Measurements from ENCODE around the gene ABHD8.
A peak's percentile ranks its signal among the peaks of the same experiment; 100 is the strongest.
"Not testable (repeated sequence)": the region's sequence is repeated elsewhere in the genome, so short reads cannot be mapped to it uniquely, and the experiment has no call there.

Gene ABHD8

DNA sequence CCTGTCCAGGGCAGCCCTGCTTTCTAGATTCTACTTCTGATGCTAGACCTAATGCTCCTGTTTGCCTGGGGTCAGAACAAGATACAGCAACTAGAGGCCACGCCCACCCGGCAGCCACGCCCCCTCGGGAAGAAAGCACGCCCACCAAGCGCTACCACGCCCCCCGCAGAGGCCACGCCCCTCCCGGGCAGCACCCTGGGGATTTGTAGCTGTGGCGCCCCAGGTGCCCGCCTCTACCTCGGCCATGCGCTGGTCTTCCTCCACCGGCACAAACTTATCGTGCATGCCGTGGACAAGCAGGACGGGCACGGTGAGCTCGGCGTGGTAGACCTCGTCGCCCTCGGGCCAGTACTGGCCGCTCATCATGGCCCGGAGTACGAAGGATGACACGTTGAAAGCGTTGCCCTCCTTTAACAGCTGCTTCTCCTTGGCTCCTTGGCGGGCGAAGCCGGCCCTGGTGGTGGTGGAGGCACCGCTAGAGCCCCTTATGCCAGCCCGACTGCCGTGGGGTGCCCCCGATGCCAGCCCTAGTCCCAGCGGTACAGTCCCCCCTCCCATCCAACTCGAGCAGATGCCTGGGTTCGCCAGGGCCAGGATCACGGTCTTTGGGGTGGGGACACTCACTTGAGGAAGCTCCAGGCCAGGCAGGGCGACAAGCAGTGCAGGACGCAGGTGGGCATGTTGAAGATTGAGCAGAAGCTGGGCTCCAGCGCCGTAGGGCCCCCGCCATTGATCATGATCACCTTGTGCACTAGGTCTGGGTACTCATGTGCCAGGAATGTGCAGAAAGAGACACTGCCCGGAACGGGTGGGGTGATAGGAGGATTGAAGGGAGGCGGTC is 9.0 kb downstream of the ABHD8 start:
- no peak for DNase-seq

DNA sequence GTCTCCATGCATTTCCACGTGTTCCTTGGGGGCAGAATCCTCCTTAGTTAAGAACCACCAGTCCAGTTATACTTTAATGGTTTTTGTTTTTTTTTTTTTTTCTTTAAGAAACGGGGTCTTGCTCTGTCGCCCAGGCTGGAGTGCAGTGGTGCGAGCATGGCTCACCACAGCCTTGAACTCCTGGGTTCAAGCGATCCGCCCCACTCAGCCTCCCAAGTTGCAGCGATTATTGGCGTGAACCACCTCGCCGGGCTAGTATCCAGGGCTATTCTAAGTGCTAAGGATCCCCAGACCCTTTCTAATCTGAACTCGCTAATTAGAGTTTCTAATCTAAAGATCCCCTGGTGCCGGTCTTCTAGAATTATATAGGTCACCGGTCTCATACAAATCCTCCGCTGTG is 9.6 kb downstream of the ABHD8 start:
- DNase-seq, result no peak

DNA sequence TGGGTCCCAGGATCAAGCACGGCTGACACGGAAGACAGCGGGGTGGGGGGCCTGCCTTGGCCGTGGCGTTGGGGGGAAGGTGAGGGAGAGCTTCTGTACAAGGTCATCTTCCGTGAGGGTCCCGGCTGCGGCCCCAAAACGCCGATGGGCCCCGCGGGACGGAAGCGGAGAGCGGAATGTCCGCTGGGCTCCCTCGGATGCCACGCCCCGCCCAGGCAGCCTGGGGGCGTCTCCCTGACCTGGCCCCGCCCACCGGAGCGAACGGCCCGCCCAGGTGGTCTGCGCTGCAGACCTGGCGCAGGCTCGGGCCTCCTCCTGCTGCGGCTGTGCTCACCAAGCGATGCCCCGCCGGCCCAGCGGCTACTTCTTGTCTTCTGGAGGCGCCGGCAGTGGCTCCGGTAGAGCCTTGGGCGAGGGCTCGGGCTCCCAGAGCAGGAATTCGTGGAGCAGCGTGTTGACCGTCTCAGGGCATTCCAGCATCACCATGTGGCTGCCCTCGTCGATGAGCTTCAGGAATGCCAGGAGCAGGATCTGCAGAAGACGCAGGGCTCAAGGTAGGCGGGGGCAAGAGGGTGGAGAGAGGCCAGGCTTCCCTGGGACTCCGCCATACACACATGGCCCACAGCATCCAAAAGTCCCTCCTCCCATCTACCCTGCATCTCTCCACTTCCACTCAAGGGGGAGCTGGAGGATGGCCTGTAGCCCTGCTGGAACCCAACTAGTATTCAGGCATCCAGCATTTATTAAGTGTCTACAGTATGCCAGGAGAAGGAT is 10.7 kb downstream of the ABHD8 start:
- no peak for DNase-seq

DNA sequence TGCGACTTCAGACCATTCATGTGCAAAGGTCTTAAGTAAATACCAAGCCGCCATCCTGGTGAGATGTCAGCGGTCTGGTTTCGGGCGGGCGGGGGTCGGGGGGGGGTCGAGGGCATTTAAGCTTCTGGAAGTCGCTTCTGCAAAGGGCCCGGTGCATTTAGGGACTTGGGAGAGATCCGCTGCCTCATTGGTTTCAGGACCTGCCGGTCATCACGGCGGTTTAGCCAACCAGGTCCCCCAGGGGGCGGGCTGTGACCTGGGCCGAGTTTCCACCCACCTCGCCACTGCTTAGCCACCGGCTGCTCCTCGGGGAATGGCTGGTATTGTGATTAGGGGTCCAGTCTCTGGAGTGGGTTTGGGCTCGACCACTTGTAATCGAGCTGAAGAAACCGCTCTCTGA is 13.7 kb downstream of the ABHD8 start:
- no peak for DNase-seq

DNA sequence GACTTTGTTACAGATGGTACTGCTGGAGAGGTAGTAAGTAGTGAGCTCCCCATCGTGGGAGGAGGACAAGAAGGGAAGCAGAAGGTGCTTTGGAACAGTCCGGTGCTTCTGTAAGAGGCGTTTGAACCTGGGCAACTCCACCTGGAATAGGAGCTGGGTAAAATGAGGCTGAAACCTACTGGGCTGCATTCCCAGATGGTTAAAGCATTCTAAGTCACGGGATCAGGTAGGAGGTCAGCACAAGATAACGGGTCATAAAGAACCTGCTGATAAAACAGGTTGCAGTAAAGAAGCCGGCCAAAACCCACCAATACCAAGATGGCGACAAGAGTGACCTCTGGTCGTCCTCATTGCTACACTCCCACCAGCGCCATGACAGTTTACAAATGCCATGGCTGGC is 16.5 kb downstream of the ABHD8 start:
- DNase-seq, result no peak

DNA sequence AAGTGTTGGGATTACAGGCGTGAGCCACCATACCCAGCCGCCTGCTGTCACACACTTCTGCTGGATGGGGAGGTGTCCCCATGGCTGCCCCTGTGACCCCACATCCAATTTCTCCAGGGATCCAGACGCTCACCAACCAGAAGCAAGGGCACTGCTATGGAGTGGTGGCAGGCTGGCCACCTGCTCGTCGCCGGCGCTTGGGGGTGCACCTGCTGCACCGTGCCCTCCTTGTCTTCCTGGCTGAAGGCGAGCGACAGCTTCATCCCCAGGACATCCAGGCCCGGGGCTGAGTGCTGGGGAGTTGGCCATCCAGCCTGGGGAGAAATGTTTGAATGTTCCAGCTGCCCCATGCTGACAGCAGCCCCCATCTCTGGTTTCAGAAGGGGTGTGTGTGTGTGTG is 17.0 kb downstream of the ABHD8 start:
- DNase-seq, result no peak

DNA sequence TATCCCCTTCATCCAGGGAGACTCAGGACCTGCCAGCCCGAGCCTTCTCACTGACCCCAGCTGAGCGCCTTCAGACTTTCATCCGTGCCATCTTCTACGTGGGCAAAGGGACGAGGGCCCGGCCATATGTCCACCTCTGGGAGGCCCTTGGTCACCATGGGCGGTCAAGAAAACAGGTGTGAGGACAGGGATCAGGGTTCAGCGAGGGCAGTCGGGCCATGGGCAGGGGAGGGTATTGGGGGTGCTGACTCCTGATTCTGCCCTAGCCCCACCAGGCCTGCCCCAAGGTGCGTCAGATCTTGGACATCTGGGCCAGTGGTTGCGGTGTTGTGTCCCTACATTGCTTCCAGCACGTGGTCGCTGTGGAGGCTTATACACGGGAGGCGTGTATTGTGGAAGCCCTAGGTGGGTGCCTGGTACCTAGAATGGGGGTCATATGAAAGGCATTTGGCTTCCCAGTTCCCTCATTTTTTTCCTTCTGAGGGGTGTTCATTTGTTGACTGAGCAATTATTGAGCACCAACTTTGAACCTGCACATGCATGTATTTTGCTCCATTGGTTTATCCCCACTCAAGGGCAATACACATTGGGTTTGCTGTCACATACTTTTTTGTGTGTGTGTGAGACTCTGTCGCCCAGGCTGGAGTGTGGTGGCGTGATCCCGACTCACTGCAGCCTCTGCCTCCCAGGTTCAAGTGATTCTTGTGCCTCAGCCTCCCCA is 17.6 kb downstream of the ABHD8 start:
- no peak for DNase-seq

DNA sequence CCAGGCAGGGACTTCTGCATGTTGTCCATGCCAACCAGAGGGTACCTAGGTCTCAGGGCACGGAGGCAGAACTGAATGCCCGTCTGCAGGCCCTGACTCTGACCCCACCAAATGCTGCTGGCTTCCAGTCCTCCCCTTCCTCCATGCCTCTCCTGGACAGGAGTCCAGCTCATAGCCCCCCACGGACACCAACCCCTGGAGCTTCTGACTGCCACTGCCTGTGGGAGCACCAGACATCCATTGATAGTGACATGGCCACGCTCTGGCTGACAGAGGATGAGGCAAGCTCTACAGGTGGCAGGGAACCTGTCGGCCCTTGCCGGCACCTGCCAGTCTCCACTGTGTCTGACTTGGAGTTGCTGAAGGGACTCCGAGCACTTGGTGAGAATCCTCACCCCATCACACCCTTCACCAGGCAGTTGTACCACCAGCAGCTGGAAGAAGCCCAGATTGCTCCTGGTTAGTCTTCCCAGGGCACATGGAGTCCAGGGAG is 19.7 kb downstream of the ABHD8 start:
- DNase-seq, result no peak

DNA sequence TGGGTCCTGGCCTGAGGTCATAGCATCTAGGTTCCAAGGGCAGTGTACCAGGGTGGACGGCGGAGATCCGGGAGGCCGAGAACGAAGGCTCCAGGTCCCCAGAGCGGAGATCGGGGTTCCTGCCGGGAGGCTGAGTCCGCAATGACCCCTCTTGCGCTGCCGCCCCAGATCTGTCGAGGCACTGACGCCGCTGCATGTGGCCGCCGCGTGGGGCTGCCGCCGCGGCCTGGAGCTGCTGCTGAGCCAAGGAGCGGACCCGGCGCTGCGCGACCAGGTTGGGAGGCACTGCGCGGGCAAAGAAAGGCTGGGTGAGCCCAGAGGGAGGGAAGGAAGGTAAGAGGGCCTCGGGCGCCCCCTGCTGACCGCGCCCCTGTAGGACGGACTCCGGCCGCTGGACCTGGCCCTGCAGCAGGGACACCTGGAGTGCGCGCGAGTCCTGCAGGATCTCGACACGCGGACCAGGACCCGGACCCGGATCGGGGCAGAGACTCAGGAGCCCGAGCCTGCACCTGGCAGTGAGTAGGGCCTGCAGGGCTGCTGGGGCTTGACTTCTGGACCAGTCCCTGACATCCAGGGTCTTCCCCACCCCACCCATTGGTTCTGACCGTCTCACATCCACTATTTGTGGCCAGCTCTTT is 20.6 kb downstream of the ABHD8 start:
- DNase-seq, result peak; percentile 77

DNA sequence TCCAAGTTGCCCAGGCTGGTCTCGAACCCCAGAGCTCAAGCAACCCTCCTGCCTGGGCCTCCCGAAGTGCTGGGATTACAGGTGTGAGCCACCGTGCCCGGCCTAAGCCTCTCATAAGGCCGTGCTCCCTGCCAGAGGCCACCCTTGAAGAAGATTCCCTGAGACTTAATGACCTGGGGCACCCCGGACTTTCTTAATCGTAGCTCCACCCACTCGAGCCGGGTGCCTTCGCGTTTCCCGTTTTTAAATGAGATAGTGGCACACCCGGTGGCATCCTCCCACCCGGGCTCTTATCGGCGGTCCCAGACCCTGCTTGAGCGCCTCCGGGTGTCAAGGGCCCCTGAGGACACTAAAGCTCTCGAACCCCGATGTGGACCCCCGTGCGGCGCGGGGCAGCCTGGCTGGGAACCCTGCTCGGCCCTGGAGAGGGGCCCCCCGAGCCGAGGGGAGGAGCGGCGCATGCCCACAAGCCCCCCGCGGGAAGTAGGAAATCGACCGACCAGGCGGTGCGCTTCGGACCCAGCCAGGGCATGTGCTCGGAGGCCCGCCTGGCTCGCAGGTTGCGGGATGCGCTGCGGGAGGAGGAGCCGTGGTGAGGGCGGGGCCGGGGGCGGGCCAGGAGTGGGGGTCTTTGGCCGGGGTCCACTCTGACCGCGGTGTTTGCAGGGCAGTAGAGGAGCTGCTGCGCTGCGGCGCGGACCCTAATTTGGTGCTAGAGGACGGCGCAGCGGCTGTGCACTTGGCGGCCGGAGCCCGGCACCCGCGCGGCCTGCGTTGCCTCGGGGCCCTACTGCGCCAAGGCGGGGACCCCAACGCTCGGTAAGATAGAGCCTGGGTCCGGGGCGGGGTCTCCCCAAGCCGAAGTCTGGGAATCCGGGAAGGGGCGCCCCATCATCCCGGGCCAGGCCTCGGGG is 21.6 kb downstream of the ABHD8 start, which contains the start of gene ANKLE1:
ANKLE1 (plus strand) TSS at position 511 of the 914 bp plus-strand sequence; CDS start at position 531, 20 bp downstream.
- DNase-seq, result peak; percentile 15

DNA sequence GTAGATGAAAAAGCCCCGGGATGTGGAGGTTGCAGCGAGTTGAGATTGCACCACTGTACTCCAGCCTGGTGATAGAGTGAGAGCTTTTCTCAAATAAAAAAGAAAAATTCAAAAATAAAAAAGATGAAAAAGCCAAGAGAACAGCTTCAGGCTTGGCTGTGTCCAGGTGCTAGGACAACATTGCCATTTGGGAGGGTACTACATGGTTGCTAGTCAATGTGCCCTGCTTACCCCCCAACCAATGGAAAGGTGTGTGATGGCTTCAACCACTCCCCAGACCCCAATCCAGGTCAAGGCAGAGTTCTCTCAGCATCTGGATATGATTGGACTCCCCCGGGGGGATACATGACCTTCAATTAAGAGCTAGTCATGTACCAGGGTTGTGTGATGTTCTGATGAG is 23.8 kb downstream of the ABHD8 start:
- DNase-seq, result no peak

DNA sequence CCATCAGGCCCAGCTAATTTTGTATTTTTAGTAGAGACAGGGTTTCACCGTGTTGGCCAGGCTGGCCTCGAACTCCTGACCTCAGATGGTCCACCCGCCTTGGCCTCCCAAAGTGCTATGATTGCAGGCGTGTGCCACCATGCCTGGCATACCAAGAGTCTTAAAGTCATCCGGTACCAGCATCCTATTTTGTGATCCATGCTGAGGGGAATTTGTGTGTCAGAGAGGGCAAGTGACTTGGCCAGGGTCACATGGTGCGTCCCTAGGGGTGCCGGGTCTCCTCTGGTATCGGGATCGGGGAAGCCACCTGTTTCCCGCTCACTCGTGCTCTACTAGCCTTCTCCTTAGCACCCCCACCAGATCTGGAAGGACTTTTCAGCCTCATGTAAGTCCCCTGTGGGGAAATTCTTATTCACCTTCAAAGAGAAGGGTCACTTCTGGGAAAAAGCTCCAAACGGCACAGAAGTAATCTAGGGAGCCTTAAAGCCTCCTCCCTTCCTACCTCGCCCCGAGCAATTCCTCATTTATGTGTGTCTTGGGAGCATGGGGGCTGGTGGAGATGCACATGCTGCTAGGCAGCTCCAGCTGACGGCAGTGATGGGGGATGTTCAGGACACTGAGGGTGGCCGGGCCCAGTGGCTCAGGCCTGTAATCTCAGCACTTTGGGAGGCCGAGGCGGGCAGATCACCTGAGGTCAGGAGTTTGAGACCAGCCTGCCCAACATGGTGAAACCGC is 27.6 kb downstream of the ABHD8 start:
- DNase-seq, result no peak

DNA sequence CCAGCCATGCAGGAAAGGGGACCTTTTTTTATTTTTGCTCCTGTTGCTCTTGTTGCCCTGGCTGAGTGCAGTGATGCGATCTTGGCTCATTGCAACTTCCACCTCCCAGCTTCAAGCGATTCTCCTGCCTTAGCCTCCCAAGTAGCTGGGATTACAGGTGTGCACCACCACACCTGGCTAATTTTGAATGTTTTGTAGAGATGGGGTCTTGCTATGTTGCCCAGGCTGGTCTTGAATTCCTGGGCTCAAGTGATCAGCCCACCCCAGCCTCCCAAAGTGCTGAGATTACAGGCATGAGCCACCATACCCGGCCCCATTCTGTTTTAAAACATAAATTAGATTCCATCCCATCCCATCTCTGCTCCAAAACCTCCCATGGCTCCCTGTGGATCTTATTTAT is 28.3 kb downstream of the ABHD8 start:
- DNase-seq, result not testable (repeated sequence)

DNA sequence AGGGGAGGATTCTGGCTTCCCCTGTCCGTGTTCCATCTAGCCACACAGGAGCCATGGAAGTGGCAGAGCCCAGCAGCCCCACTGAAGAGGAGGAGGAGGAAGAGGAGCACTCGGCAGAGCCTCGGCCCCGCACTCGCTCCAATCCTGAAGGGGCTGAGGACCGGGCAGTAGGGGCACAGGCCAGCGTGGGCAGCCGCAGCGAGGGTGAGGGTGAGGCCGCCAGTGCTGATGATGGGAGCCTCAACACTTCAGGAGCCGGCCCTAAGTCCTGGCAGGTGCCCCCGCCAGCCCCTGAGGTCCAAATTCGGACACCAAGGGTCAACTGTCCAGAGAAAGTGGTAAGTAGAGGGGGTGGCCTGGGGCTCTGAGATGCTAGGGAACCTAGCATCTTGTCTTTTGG is 34.5 kb downstream of the ABHD8 start:
- no peak for DNase-seq

DNA sequence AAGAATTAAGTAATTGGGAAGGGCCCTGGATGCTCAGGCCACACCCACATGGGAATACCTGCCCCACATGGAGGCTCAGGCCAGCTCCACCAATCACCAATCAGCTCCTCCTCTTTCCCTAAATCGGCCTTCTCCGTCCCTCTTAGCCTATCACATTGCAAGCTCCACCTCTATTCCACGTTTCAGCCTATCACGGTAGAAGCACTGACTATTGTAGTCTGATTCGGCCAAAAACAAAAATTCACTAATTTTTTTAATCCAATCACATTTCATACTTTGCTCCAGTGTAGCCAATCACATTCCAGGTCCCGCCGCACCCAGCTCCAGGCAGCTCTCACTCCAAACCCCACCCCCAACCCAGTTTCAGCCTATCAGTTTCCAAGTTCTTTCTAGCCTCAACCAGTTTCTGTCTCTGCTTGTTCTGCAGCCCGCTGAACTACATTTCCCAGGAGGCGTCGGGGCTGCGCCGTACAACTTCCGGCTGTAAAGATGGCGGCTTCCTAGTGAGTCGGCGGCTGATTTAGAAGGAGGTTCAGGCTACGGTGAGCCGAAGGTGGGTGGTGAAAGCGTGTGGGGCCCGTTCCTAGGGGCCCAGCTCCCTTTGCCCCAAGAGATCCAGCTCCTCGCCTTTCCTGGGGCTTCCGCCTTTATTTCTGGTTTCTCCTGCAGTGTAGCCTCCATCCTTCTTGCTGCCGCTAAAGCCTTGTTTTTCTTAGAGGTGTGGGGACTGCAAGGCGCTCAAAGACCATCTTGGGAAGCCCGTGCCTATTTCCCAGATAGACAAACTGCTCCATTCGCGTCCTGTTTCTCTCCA is 36.0 kb downstream of the ABHD8 start, which contains the start of gene BABAM1:
BABAM1 (plus strand) TSS at position 469 of the 814 bp plus-strand sequence. CDS start 1,364 bp downstream, outside the sequence.
- DNase-seq, result peak; percentile 95

DNA sequence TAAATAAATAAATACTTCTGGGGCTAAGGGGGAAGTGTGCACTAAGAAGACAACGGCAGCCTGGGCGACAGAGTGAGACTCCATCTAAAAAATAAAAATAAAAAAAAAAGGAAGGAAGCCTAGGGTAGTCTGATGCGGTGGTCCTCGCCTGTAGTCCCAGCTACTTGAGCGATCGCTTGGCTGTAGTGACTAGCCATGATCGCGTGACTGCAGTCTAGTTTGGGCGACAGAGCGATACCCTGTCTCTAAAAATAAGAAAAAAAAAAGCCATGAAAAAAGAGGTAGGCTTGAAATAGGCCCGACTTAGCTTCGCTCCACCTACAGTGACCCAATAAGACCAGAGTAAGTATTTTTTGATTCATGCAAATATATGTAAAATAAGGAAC is 36.6 kb downstream of the ABHD8 start:
- DNase-seq, result no peak

DNA sequence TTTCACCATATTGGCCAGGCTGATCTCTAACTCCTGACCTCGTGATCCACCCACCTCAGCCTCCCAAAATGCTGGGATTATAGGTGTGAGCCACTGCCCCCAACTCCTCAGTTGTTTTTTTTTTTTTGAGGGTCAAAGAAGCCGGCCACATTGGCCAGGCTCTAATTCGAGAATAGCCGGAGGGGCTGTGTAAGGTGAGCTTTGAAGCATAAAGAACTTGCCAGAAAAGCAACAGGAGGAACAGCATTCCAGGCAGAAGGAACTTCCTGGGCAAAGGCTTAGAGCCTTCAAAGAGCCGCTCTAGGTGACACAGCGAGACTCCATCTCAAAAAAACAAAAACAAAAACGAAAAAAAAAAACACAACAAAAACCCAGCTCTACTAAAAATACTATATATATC is 37.2 kb downstream of the ABHD8 start:
- no peak for DNase-seq

DNA sequence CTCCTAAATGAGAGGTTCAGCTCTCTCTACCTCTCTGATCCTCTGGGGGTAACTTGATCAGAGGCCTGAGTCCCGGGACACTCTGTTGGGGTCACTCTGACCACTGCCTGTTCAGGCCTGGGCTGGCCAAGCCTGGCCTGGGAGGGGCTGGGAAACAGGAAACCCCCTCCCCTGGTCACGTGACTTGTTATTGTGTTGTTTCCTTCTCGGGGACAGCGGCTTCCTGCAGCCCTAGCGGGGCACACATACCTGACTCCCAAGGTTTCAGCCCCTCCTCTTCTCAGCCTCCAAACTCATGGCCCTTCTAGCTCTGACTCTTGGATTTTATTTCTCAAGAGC is 38.6 kb downstream of the ABHD8 start, which contains the start of gene USHBP1:
USHBP1 (minus strand) TSS at position 105 of the 339 bp plus-strand sequence. CDS start 446 bp downstream, outside the sequence.
- no peak for DNase-seq

DNA sequence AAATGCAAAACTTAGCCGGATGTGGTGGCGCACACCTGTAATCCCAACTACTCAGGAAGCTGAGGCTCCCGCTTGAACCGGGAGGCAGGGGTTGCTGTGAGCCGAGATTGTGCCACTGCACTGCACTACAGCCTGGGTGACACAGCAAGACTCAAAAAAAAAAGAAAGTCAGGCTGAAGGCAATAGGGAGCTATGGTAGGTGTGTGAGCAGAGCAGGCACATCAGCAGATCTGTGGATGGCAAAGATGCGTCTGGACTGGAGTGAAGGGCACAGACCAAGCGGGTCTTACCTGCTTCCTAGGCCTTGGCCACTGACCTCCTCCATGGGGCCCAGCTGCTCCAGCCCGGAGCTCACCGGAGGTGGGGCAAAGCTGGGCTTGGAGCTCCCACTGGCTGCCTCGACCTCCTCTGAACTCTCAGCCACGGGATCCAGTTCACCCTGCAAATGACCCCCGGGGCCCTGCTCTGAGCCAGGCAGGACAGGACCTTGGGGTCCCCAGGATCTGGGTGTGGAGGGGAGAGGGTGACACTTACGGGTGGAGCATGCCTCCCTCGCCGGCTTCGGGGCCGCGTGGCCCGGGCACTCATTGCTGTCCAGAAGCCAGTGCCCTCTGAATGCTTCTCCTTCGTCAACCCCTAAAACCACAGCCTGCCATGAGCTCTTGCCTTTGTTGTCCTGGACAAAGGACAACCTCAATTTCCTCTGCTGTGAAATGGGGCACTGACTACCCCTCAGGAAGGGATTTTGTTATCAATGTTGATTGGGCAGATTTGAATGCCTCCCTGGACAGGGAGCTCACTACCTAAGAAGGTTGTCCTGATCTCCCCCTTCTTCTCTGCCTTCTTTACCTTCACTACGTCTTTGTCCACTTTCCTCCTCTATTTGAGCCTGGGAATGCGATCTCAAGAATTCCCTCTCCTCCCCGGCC is 39.2 kb downstream of the ABHD8 start:
- DNase-seq, result no peak
